Uterus (tissue), 2 donors: ENCODE measurements around the gene PHLDB3.
"Not testable (repeated sequence)": the region's sequence is repeated elsewhere in the genome, so short reads cannot be mapped to it uniquely, and the experiment has no call there.

Experiments
- CTCF ChIP-seq, 4 experiments: fragments of 200-600 bp in 2 of 4; fragments of 450-650 bp in 2 of 4; sonication (generic) in 2 of 4; IDR thresholded peaks; one replicate each; pipeline ENCODE4 v1.5.1; 2016 to 2019; ENCODE audit warnings: antibody characterized with exemption in 4 of 4, mild to moderate bottlenecking in 2 of 4, moderate library complexity in 1 of 4
- POLR2A ChIP-seq, 2 donors: fragments of 450-650 bp; IDR thresholded peaks; one replicate each; pipeline ENCODE4 v1.6.1; 2016; ENCODE audit warnings: antibody characterized with exemption in 2 of 2, mild to moderate bottlenecking in 1 of 2, moderate library complexity in 1 of 2

GRCh38 chr19:43444091-43444490 is 60.5 kb downstream of the PHLDB3 start:
- TF ChIP-seq CTCF, POLR2A (IDR thresholded peaks at IDR 0.05): not testable (repeated sequence)
